Activated naive CD4-positive, alpha-beta T cell treated with anti-CD3 and anti-CD28 coated beads, Interleukin-2, amount 50 U/mL, for 24 hours (primary cell): Measurements from ENCODE around the gene GDAP1L1.

ENCODE experiments used
- H3K27ac Mint-ChIP-seq: one replicate; pipeline ENCODE4 v1.8.0; 2021; ENCODE audit warnings: mild to moderate bottlenecking, mixed read lengths
- H3K27me3 Mint-ChIP-seq: one replicate; pipeline ENCODE4 v1.8.0; 2021; ENCODE audit warnings: mixed read lengths
- H3K36me3 Mint-ChIP-seq: one replicate; pipeline ENCODE4 v1.8.0; 2021; ENCODE audit warnings: mixed read lengths
- H3K4me1 Mint-ChIP-seq: one replicate; pipeline ENCODE4 v1.8.0; 2021; ENCODE audit warnings: mixed read lengths
- H3K4me3 Mint-ChIP-seq: one replicate; pipeline ENCODE4 v1.8.0; 2021; ENCODE audit warnings: mild to moderate bottlenecking, mixed read lengths
- H3K9me3 Mint-ChIP-seq: one replicate; pipeline ENCODE4 v1.8.0; 2021; ENCODE audit warnings: mixed read lengths

Gene GDAP1L1

DNA sequence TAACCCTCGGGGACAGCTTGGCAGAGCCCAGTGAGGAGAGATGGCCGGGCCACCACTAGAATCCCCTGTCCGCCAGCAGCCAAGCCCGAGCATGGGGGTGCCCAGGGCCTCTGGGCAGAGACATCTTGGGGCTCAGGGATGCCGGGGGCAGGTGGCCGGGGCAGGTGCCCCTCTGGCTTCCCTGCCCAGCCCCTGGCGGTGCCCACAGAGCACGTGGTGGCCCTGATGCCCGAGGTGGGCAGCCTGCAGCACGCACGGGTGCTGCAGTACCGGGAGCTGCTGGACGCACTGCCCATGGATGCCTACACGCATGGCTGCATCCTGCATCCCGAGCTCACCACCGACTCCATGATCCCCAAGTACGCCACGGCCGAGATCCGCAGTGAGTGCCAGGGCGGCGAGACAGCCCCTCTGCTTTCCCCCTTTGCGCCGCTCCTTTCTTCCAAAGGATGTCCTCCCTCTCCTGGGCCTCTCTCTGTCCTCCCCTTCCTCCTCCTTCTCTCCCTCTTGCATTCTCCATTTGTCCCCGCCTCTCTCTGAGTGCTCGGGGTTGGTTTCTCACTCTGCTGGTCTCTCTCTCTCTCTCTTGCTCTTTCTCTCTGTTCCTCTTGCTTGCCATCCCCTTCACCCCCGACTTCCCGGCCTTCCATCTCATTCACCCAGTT, 11.2 kb downstream of the GDAP1L1 start:
- Mint-ChIP-seq H3K4me1 (no peaks in the 10 kb centered on the region), H3K27me3 (no peaks in the 10 kb centered on the region), H3K36me3 (peaks cover 3% of the 10 kb centered on the region), H3K9me3 (no peaks in the 10 kb centered on the region), H3K4me3 (no peak overlapping the region), H3K27ac (no peak overlapping the region)

DNA sequence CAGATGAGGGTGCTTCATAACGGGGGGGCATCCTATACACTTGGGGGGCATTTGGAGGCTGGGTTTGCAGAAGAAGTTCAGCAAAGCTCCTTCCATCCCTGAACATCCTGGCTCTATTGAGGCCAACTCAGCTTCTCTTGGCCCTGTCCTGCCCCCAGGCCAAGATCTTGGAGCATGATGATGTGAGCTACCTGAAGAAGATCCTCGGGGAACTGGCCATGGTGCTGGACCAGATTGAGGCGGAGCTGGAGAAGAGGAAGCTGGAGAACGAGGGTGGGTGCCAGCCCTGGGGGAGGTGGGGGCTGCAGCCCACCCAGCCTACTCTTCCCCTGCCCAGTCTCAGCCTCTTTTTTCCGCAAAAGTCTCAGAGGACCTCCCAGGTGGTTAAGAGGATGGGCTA, 17.2 kb downstream of the GDAP1L1 start:
- Mint-ChIP-seq H3K4me1 (no peaks in the 10 kb centered on the region), H3K9me3 (no peaks in the 10 kb centered on the region), H3K27me3 (no peaks in the 10 kb centered on the region), H3K4me3 (no peak overlapping the region), H3K36me3 (peaks cover 5% of the 10 kb centered on the region), H3K27ac (no peak overlapping the region)

DNA sequence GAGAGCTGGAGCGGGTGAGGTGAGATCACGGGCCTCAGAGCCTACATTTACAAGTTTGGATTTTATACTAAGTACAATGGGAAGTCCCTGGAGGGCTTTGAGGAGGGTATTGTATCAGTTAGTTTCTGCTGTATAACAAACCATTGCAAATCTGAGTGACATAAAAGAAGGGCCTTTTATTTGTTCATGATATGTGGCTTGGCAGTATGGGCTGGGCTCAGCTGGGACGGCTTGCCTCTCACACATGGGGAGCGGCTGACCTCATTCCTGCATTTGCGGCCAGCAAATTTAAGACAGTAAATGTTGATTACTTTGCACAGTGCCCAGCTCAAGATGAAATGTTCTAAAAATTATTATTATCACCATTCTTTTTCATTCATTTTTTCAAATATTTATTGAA, 21.7 kb downstream of the GDAP1L1 start:
- Mint-ChIP-seq H3K9me3 (no peaks in the 10 kb centered on the region), H3K36me3 (peaks cover 9% of the 10 kb centered on the region), H3K4me3 (no peak overlapping the region), H3K27ac (no peak overlapping the region), H3K4me1 (no peaks in the 10 kb centered on the region), H3K27me3 (no peaks in the 10 kb centered on the region)

DNA sequence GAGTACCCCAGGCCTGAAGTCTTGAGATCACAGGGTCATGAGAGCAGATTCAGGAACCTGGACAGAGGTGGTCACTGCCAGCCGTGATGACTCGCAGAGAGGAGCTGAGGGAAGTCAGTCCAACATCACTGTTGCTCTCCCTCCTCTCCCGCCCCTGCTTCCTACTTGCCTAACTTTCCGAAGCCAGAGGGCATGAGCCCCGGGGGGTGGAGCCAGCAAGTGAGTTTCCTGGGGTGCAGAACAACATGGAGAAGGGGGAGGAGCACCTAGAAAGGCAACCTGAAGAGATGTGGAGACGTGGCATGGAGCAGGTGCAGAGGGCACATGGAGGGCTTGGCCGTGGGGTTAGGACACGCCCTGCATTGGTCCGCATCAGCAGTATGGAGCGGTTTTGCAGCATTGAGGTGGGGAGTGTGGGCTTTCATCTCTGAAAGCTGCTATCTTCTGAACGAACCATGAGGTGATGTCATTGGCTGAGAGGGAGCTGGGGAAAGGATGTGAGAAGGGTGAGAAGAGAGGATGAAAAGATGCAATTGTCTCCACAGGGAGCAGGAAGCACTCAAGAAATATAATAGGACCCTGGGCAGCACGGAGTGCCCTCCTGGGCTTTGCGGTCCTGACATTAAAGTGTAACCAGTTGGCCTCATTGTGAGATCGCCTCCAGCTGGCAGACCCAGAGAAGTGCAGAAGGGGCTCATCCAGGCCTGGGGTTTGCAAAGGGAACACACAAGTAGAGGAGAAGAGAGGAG, 25.0 kb downstream of the GDAP1L1 start:
- Mint-ChIP-seq H3K27ac (no peak overlapping the region), H3K9me3 (no peaks in the 10 kb centered on the region), H3K4me3 (no peak overlapping the region), H3K4me1 (no peaks in the 10 kb centered on the region), H3K27me3 (no peaks in the 10 kb centered on the region), H3K36me3 (peaks cover 9% of the 10 kb centered on the region)

DNA sequence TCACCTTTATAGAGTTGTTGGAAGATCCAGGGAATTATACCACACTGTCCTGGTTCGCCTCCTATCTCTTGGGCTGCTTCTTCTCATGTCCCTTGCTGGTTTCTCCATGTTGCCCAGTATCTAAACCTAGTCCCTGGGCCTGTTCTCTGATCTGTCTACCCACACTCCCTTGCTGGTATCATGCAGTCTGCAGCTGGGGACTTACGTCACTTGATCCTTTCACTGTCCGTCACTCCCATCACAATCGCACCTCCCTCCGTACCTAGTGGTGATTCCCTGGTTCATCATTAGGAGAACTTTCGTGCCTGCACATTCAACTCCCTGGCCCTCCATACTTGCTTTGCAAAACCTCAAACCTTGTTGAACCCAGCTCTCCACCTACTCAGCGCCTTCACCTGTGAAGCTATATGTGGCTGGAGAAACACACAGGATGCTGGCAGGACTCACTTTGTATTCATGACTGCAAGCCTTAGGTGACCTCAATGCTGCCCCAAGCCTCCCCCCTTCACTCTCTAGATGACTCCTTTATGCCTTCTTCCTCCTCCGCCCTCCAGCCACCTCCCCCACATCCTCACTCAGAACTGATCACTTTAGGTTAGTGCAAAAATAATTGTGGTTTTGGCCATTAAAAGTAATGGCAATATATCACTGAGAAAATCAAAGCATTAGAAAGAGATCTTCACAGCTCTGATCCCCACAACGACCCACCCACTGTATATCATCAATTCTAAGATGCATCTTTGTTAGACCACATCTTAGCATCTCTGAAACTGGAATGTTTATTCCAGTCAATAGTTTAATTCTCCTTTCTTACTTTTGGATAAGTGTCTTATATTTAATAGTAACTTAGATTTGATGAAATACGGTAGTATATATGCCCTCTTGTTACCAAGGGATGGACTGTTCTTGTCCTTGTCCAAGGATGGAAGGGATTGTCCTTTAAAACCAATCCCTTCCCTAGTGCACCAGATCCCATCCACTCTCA, 26.4 kb downstream of the GDAP1L1 start:
- Mint-ChIP-seq H3K27me3 (no peaks in the 10 kb centered on the region), H3K4me1 (no peaks in the 10 kb centered on the region), H3K27ac (no peak overlapping the region), H3K36me3 (peaks cover 9% of the 10 kb centered on the region), H3K9me3 (no peaks in the 10 kb centered on the region), H3K4me3 (no peak overlapping the region)

DNA sequence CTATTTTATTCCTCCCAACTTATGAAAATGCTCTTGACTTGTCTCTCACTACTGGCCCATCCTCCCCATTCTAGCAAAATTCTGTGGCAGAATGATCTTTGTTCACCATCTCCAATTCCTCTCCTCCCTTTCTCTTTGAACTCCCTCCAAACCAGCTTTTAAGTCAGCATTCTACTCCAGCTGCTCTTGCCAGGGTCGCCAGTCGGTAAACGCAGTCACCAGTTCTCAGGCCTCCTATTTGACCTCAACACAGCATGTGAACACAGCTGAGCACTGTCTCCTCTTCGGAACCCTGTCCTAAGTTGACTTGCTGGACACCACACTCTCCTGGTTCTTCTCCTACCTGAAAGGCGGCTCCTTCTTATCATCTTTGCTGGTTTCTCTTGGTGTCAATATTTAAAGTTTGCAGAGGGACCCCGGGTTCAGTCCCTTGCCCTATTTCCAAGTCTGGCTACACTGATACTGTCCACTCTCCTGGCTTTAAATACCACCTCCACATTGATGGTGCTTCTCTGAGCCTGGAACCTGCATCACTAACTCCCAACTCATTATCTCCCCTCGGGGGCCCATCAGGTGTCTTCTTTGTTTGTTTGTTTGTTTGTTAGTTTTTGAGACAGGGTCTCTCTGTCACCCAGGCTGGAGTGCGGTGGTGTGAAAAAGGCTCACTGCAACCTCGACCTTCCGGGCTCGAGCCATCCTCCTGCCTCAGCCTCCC, 27.4 kb downstream of the GDAP1L1 start:
- no peak overlapping the region for H3K4me3 Mint-ChIP-seq
- peaks cover 5% of the 10 kb centered on the region for H3K36me3 Mint-ChIP-seq
- H3K27me3 Mint-ChIP-seq, result no peaks in the 10 kb centered on the region
- no peak overlapping the region for H3K27ac Mint-ChIP-seq
- H3K9me3 Mint-ChIP-seq, result no peaks in the 10 kb centered on the region
- no peaks in the 10 kb centered on the region for H3K4me1 Mint-ChIP-seq

DNA sequence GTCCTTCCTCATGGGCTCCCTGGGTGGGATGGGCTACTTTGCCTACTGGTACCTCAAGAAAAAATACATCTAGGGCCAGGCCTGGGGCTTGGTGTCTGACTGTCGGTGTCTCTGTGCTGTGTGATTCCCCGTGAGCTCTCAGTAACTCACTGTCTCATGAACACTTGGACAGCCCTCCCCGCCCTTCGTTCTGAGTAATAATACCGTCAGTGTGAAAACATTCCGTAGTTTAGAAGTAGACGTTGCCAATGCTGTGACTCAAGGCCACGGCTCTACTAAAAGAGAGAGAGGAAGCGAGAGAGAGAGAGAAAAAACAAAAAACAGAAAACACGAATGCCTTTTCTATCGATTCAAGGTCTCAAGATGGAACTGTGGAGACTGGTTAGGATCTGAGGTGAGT, 32.1 kb downstream of the GDAP1L1 start:
- Mint-ChIP-seq H3K4me3 (no peak overlapping the region), H3K36me3 (peaks cover 5% of the 10 kb centered on the region), H3K9me3 (no peaks in the 10 kb centered on the region), H3K27ac (no peak overlapping the region), H3K4me1 (no peaks in the 10 kb centered on the region), H3K27me3 (no peaks in the 10 kb centered on the region)

DNA sequence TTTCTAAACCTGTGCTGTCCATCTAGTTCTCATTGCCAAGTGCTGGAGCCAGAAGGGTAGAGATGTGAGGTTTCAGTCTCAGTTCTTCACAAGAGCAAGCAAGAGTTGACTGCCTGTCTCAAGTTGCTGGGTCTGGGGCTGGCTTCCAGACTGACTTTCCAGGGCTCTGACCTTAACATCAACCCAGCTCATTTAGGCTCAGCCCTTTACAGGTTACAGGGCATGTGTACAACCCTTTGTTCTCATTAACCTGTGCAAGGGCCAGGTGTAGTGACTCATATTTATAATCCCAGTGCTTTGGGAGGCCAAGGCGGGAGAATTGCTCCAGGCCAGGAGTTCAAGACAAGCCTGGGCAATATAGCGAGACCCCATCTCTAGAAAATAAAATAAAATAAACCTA, 33.3 kb downstream of the GDAP1L1 start:
- no peak overlapping the region for H3K4me3 Mint-ChIP-seq
- peaks cover 5% of the 10 kb centered on the region for H3K36me3 Mint-ChIP-seq
- no peaks in the 10 kb centered on the region for H3K4me1 Mint-ChIP-seq
- H3K27ac Mint-ChIP-seq, result no peak overlapping the region
- no peaks in the 10 kb centered on the region for H3K27me3 Mint-ChIP-seq
- no peaks in the 10 kb centered on the region for H3K9me3 Mint-ChIP-seq

DNA sequence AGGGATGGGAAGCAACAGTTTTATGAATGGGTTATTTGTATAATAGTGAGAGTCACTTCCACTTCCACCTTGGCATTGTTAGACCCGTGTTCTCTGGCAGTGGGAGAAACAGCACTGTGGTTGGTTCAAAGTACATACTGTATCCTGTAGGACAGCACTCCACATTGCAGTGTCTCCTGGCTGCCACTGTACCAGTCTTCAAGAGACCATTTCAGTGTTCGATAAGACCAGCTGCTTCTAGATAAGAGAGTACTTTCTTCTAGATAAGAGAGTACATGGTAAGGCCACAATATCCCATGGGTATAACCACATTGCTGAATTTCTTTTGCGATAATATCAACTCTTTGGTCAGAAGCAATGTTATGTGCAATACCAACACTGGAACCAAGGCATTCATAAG, 35.1 kb downstream of the GDAP1L1 start:
- Mint-ChIP-seq H3K4me3 (no peak overlapping the region), H3K9me3 (no peaks in the 10 kb centered on the region), H3K4me1 (no peaks in the 10 kb centered on the region), H3K27me3 (no peaks in the 10 kb centered on the region), H3K27ac (no peak overlapping the region), H3K36me3 (peaks cover 6% of the 10 kb centered on the region)

DNA sequence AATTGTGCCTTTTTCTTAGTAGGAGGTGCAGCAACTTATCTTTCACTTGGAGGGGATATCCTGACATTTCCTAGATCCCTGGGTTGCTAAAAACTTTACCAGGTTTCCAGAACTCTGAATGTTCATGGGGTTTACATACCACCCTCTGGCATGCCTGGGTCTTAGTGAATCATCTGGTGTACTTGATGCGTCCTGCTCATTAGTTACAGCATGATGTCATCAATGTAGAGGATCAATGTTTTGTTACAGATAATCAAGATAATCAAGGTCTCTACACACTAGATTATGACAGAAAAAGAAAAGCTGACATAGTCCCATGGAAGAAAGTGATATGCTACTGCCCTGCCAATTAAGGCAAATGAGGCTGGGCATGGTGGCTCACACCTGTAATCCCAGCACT, 36.9 kb downstream of the GDAP1L1 start:
- Mint-ChIP-seq H3K4me3 (no peak overlapping the region), H3K27ac (no peak overlapping the region), H3K4me1 (no peaks in the 10 kb centered on the region), H3K27me3 (no peaks in the 10 kb centered on the region), H3K36me3 (peaks cover 10% of the 10 kb centered on the region), H3K9me3 (no peaks in the 10 kb centered on the region)

DNA sequence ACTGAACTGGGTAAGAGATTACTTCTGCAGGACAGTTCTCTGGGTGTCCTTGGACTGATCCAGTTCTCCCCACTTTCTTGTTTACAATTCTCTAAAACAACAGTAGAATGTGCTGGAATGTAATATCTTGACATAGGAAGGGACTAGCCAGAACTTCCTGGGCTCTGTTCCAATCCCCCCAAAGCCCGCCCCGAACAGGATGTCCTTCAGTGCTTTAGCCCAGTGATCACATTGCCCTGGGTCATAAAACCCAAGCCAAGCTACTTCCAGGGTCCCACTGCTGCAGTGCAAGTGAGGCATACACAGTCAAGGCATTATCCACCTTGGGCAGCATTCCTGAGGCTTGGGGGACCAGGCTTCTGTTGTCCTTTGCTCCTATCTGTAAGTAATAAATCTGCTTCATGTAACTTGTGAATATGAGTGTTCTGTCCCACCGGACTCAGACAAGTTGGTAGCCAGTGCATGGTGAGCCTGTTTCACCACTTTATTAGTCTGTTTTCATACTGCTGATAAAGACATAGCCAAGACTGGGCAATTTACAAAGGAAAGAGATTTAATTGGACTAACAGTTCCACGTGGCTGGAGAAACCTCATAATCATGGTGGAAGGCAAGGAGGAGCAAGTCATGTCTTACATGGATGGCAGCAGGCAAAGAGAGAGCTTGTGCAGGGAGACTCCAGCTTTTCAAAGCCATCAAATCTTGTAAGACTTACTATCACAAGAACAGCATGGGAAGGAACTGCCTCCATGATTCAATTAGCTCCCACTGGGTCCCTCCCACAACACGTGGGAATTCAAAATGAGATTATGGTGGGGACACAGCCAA, 40.4 kb downstream of the GDAP1L1 start:
- no peaks in the 10 kb centered on the region for H3K9me3 Mint-ChIP-seq
- H3K27me3 Mint-ChIP-seq, result no peaks in the 10 kb centered on the region
- peaks cover 20% of the 10 kb centered on the region for H3K36me3 Mint-ChIP-seq
- no peak overlapping the region for H3K4me3 Mint-ChIP-seq
- no peak overlapping the region for H3K27ac Mint-ChIP-seq
- no peaks in the 10 kb centered on the region for H3K4me1 Mint-ChIP-seq

DNA sequence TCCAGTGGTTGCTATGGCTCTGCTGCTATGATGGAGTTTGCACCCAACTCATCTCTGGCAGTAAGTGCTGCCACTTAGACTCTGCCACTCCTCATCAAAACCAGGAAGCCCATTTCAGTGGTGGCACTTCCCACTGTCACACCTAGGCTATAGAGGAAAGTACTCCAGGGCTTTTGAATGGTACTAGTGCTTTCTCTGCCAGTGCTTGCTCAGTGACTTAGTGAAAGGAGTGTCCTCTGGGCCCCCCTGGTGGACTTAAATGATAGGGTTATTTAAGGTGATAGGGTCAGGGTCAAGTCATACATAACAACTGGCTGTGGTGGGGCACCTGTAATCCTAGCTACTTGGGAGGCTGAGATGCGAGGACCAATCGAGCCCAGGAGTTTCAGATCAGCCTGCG, 41.1 kb downstream of the GDAP1L1 start:
- H3K27me3 Mint-ChIP-seq, result no peaks in the 10 kb centered on the region
- H3K36me3 Mint-ChIP-seq, result peaks cover 20% of the 10 kb centered on the region
- no peaks in the 10 kb centered on the region for H3K4me1 Mint-ChIP-seq
- no peaks in the 10 kb centered on the region for H3K9me3 Mint-ChIP-seq
- no peak overlapping the region for H3K4me3 Mint-ChIP-seq
- no peak overlapping the region for H3K27ac Mint-ChIP-seq

DNA sequence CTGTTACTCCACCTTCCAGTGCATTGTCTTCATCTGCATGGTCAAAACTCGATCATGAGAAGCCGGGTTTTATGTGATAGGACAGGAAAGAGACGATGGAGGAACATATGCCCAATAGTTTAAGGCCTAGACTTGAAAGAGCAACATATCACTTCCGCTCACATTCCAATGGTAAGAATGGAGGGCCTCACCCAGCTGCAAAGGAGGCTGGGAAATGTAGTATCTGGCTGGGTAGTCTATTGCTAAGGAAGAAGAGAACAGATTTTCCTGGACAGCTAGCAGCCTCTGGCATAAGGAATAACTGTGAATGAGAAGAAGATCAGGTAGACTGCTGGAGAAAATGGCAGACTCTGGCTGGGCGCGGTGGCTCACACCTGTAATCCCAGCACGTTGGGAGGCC, 44.6 kb downstream of the GDAP1L1 start:
- Mint-ChIP-seq H3K27me3 (no peaks in the 10 kb centered on the region), H3K27ac (no peak overlapping the region), H3K9me3 (no peaks in the 10 kb centered on the region), H3K4me3 (no peak overlapping the region), H3K4me1 (no peaks in the 10 kb centered on the region), H3K36me3 (peaks cover 19% of the 10 kb centered on the region)

DNA sequence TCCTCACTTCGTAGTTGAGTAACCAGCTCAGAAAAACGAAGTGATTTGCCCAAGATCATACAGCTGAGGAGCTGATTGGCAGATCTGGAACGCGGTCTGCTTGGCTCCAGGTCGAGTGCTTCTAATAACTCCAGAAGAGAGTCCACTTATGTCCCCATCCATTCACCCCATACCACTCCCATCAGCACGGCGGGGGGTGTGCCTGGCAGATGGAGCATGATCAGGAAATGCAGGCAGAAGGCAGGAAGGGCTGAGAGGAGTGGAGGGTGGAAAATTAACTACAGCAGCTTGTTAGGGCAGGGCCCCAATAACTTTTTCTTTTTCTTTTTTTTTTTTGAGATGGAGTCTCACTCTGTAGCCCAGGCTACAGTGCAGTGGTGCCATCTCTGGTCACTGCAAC, 48.9 kb downstream of the GDAP1L1 start:
- Mint-ChIP-seq H3K27ac (no peak overlapping the region), H3K4me3 (no peak overlapping the region), H3K4me1 (no peaks in the 10 kb centered on the region), H3K9me3 (no peaks in the 10 kb centered on the region), H3K36me3 (peaks cover 3% of the 10 kb centered on the region), H3K27me3 (no peaks in the 10 kb centered on the region)

DNA sequence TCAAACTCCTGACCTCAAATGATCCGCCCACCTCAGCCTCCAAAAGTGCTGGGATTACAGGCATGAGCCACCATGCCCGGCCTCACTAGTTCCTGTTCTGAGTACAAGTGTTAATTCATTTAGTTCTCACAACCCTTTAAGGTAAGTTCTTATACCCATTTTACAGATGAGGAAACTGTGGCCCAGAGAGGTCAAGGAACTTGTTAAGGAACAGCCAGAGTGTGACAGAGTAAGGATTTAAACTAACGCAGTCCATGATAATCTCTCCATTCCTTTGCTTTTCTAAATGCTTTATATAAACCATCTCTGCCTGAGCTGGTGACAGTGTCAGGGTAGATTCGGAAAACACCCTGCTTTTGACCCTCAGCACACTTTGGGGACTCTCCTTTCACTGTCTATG, 50.6 kb downstream of the GDAP1L1 start:
- H3K27ac Mint-ChIP-seq, result no peak overlapping the region
- H3K4me1 Mint-ChIP-seq, result peaks cover 12% of the 10 kb centered on the region
- H3K36me3 Mint-ChIP-seq, result peaks cover under 1% of the 10 kb centered on the region
- no peaks in the 10 kb centered on the region for H3K27me3 Mint-ChIP-seq
- H3K4me3 Mint-ChIP-seq, result no peak overlapping the region
- H3K9me3 Mint-ChIP-seq, result no peaks in the 10 kb centered on the region
